KMS-11 (cell line): ENCODE data around the gene IFIT3.
A peak's percentile ranks its signal among the peaks of the same experiment; 100 is the strongest.
"Not testable (repeated sequence)": the region's sequence is repeated elsewhere in the genome, so short reads cannot be mapped to it uniquely, and the experiment has no call there.

Experiments
- H2AFZ ChIP-seq: fragments of 200-600 bp; sonication (generic); 2 replicates; pipeline ENCODE4 v1.6.1; 2016; ENCODE audit warnings: antibody characterized with exemption, mixed run types, low read depth
- H3K27ac ChIP-seq: fragments of 200-600 bp; sonication (generic); 2 replicates; pipeline ENCODE4 v1.6.1; 2016; ENCODE audit warnings: mild to moderate bottlenecking, mixed run types
- H3K27me3 ChIP-seq: fragments of 200-600 bp; sonication (generic); 2 replicates; pipeline ENCODE4 v1.6.1; 2017; ENCODE audit warnings: mild to moderate bottlenecking, low read depth, mixed run types, moderate library complexity; ENCODE audit not compliant: insufficient read depth
- H3K36me3 ChIP-seq: fragments of 200-600 bp; sonication (generic); 2 replicates; pipeline ENCODE4 v1.6.1; 2017; ENCODE audit warnings: mild to moderate bottlenecking, mixed run types; ENCODE audit not compliant: insufficient read depth
- H3K4me1 ChIP-seq: fragments of 200-600 bp; sonication (generic); 2 replicates; pipeline ENCODE4 v1.6.1; 2016; ENCODE audit warnings: mild to moderate bottlenecking, low read depth, mixed run types; ENCODE audit not compliant: poor library complexity, severe bottlenecking
- H3K4me2 ChIP-seq: fragments of 200-600 bp; sonication (generic); 2 replicates; pipeline ENCODE4 v1.7.0; 2016; ENCODE audit warnings: mild to moderate bottlenecking, mixed run types
- H3K4me3 ChIP-seq: fragments of 200-600 bp; sonication (generic); IDR thresholded peaks from 2 replicates; pipeline ENCODE4 v1.6.1; 2017; ENCODE audit warnings: low read depth, low read length, mixed read lengths; ENCODE audit not compliant: insufficient read depth
- H3K79me2 ChIP-seq: fragments of 200-600 bp; sonication (generic); 2 replicates; pipeline ENCODE4 v1.6.1; 2016; ENCODE audit warnings: low read depth, mixed run types; ENCODE audit not compliant: insufficient read depth
- H3K9ac ChIP-seq: fragments of 200-600 bp; sonication (generic); 2 replicates; pipeline ENCODE4 v1.6.1; 2016; ENCODE audit warnings: mild to moderate bottlenecking, mixed run types
- H4K20me1 ChIP-seq: fragments of 200-600 bp; sonication (generic); 2 replicates; pipeline ENCODE4 v1.6.1; 2016; ENCODE audit warnings: mild to moderate bottlenecking, mixed run types; ENCODE audit not compliant: insufficient read depth
- CTCF ChIP-seq: fragments of 200-600 bp; sonication (generic); conservative IDR thresholded peaks from 2 replicates; pipeline ENCODE4 v1.6.1; 2017; ENCODE audit warnings: low read depth, mild to moderate bottlenecking, antibody characterized with exemption, low read length, moderate library complexity, mixed read lengths

The IFIT3 gene

DNA sequence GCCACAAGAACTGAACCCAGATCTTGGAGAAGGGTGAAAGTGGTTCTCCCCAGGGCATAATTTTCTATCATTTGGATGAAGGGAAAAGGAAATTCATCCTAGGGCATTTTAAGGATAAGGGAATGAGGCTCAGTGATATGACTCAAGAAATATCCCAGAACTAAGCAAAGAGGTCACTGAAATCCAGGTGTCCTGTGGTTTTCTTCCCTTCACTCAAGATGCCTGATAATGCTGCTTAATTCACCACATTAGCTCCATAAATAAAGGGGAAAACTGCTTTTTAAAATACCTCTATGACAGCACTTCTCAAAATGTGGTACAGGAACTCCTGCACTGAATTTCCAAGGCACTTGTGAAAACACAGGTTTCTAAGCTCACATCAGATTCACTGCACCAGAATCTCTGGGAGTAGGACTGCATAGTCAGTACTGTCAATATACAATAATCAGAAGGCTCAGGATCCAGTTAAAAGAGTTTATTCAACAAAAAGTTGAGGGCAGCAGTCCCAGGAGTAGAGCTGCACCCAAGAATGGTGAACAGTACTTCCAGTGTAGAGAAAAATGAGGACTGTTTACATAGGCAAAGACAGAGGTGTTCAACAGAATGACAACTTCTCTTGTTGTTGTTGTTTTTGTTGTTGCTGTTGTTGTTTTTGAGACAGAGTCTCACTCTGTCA lies 2.9 kb downstream of the IFIT3 start:
- Histone ChIP-seq H2AFZ (no peak overlapping the region), H3K27ac (no peak overlapping the region), H3K36me3 (no peaks in the 10 kb centered on the region), H3K4me2 (peak overlapping the region; percentile 49), H3K79me2 (no peaks in the 10 kb centered on the region), H3K27me3 (no peaks in the 10 kb centered on the region), H3K4me3 (no peak overlapping the region), H3K4me1 (peaks cover 70% of the 10 kb centered on the region), H3K9ac (no peak overlapping the region), H4K20me1 (no peaks in the 10 kb centered on the region)
- TF ChIP-seq CTCF, result no peak

- H3K79me2 ChIP-seq, H3K27me3 ChIP-seq, H3K4me3 ChIP-seq, H4K20me1 ChIP-seq, H3K36me3 ChIP-seq, H2AFZ ChIP-seq: not testable (repeated sequence)
- Histone ChIP-seq H3K4me1 (peaks cover 79% of the 10 kb centered on the region), H3K4me2 (peak overlapping the region; percentile 49), H3K9ac (peak overlapping the region; percentile 58; the same call in 1 of the 2 replicates), H3K27ac (peak overlapping the region; percentile 95)
These were observed 3.8 kb downstream of the IFIT3 start for GRCh38 chr10:89331487-89332122.

DNA sequence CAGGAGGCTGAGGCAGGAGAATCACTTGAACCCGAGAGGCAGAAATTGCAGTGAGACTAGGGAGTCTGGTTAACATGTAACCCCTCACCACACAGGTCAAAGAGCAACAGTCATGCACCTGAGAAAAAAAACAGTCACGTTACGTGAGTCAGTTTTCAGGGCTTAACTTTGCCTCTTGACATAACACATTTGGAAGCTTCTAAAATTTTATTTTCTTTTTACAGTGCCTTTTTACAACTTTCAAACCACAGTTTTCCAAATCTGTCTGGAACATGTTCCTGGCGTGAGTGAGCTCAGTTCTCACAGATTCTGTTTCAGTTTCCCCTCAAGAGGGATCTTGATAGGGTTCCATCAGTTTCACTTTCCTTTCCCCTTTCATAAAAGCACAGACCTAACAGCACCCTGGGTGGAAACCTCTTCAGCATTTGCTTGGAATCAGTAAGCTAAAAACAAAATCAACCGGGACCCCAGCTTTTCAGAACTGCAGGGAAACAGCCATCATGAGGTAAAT lies 4.4 kb downstream of the IFIT3 start:
- Histone ChIP-seq H3K79me2 (no peaks in the 10 kb centered on the region), H4K20me1 (no peaks in the 10 kb centered on the region), H3K36me3 (no peaks in the 10 kb centered on the region), H3K9ac (peak overlapping the region; percentile 58; the same call in 1 of the 2 replicates), H3K4me1 (peaks cover 85% of the 10 kb centered on the region), H3K27me3 (no peaks in the 10 kb centered on the region), H3K4me3 (no peak overlapping the region), H3K27ac (peak overlapping the region; percentile 95), H2AFZ (no peak overlapping the region), H3K4me2 (peak overlapping the region; percentile 49)
- no peak for TF ChIP-seq CTCF

GRCh38 chr10:89335226-89335625 lies 7.4 kb downstream of the IFIT3 start:
- Histone ChIP-seq H2AFZ (no peak overlapping the region), H3K27me3 (no peaks in the 10 kb centered on the region), H3K9ac (no peak overlapping the region), H3K4me1 (peaks cover 77% of the 10 kb centered on the region), H3K4me2 (peak overlapping the region; percentile 53), H3K27ac (peak overlapping the region; percentile 95; the same call in 1 of the 2 replicates), H4K20me1 (no peaks in the 10 kb centered on the region), H3K79me2 (no peaks in the 10 kb centered on the region), H3K36me3 (no peaks in the 10 kb centered on the region), H3K4me3 (no peak overlapping the region)
- TF ChIP-seq CTCF, result no peak

GRCh38 chr10:89336241-89336640 lies 8.4 kb downstream of the IFIT3 start:
- Histone ChIP-seq H3K4me2 (0 out of 2 replicates have a peak overlapping the region, but pooled peaks have one; percentile 3), H3K4me3 (no peak overlapping the region), H3K27me3 (no peaks in the 10 kb centered on the region), H3K27ac (no peak overlapping the region), H4K20me1 (no peaks in the 10 kb centered on the region), H3K36me3 (no peaks in the 10 kb centered on the region), H3K4me1 (peaks cover 66% of the 10 kb centered on the region), H3K9ac (no peak overlapping the region), H3K79me2 (no peaks in the 10 kb centered on the region), H2AFZ (no peak overlapping the region)
- no peak for TF ChIP-seq CTCF
